Measurements from ENCODE around the gene PARD6G. TPM values are rescaled to one million over a fixed set of nuclear protein-coding genes. Genes with fewer than 3 reads are reported as not detected.

The PARD6G gene
- total and polyA plus RNA-seq, 2 experiments from 2014 or later = 6.9 to 18.5 TPM

GRCh38 chr18:80225685-80226084 is 21.6 kb downstream of the PARD6G start:
- H3K36me3 Mint-ChIP-seq (ENCODE audit: low read depth) = no peaks in the 10 kb centered on the region
- H3K4me3 ChIP-seq = no peak overlapping the region
- no peaks in the 10 kb centered on the region for H3K27me3 ChIP-seq (ENCODE audit: insufficient read depth)
- peaks cover 4% of the 10 kb centered on the region; the same call in 1 of the 2 replicates for H3K79me2 ChIP-seq (replicated peaks; ENCODE audit: insufficient read depth)
- H3K9me3 Mint-ChIP-seq = no peaks in the 10 kb centered on the region; the same call in 2 of the 3 replicates
- DNase-seq (ENCODE audit: low spot score) (no peak), ATAC-seq (no peak)
- H3K36me3 ChIP-seq (ENCODE audit: insufficient read depth) = no peaks in the 10 kb centered on the region
- no peak overlapping the region for H3K27ac Mint-ChIP-seq
- H3K27me3 Mint-ChIP-seq (ENCODE audit: insufficient read depth, low read depth, poor library complexity) = peaks cover 2% of the 10 kb centered on the region
- H3F3A ChIP-seq (replicated peaks; ENCODE audit: low read depth) = no peaks in the 10 kb centered on the region
- TF ChIP-seq NANOG (IDR thresholded peaks at IDR 0.05; ENCODE audit: borderline replicate concordance) (no peak), ETS1 (IDR thresholded peaks at IDR 0.05) (no peak), CTCF (conservative IDR thresholded peaks at IDR 0.05; ENCODE audit: low read depth in 2 of 2) (no peak), JUNB (IDR thresholded peaks at IDR 0.05; ENCODE audit: unreplicated experiment) (no peak), STAT1 (IDR thresholded peaks at IDR 0.05; ENCODE audit: unreplicated experiment) (no peak)
- TF ChIP-seq, protein P1, sequence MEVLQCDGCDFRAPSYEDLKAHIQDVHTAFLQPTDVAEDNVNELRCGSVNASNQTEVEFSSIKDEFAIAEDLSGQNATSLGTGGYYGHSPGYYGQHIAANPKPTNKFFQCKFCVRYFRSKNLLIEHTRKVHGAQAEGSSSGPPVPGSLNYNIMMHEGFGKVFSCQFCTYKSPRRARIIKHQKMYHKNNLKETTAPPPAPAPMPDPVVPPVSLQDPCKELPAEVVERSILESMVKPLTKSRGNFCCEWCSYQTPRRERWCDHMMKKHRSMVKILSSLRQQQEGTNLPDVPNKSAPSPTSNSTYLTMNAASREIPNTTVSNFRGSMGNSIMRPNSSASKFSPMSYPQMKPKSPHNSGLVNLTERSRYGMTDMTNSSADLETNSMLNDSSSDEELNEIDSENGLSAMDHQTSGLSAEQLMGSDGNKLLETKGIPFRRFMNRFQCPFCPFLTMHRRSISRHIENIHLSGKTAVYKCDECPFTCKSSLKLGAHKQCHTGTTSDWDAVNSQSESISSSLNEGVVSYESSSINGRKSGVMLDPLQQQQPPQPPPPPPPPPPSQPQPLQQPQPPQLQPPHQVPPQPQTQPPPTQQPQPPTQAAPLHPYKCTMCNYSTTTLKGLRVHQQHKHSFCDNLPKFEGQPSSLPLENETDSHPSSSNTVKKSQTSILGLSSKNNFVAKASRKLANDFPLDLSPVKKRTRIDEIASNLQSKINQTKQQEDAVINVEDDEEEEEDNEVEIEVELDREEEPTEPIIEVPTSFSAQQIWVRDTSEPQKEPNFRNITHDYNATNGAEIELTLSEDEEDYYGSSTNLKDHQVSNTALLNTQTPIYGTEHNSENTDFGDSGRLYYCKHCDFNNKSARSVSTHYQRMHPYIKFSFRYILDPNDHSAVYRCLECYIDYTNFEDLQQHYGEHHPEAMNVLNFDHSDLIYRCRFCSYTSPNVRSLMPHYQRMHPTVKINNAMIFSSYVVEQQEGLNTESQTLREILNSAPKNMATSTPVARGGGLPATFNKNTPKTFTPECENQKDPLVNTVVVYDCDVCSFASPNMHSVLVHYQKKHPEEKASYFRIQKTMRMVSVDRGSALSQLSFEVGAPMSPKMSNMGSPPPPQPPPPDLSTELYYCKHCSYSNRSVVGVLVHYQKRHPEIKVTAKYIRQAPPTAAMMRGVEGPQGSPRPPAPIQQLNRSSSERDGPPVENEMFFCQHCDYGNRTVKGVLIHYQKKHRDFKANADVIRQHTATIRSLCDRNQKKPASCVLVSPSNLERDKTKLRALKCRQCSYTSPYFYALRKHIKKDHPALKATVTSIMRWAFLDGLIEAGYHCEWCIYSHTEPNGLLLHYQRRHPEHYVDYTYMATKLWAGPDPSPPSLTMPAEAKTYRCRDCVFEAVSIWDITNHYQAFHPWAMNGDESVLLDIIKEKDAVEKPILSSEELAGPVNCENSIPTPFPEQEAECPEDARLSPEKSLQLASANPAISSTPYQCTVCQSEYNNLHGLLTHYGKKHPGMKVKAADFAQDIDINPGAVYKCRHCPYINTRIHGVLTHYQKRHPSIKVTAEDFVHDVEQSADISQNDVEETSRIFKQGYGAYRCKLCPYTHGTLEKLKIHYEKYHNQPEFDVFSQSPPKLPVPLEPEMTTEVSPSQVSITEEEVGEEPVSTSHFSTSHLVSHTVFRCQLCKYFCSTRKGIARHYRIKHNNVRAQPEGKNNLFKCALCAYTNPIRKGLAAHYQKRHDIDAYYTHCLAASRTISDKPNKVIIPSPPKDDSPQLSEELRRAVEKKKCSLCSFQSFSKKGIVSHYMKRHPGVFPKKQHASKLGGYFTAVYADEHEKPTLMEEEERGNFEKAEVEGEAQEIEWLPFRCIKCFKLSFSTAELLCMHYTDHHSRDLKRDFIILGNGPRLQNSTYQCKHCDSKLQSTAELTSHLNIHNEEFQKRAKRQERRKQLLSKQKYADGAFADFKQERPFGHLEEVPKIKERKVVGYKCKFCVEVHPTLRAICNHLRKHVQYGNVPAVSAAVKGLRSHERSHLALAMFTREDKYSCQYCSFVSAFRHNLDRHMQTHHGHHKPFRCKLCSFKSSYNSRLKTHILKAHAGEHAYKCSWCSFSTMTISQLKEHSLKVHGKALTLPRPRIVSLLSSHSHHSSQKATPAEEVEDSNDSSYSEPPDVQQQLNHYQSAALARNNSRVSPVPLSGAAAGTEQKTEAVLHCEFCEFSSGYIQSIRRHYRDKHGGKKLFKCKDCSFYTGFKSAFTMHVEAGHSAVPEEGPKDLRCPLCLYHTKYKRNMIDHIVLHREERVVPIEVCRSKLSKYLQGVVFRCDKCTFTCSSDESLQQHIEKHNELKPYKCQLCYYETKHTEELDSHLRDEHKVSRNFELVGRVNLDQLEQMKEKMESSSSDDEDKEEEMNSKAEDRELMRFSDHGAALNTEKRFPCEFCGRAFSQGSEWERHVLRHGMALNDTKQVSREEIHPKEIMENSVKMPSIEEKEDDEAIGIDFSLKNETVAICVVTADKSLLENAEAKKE (CRISPR knock-in tag; IDR thresholded peaks at IDR 0.05) = no peak
- H3K4me2 ChIP-seq = no peak overlapping the region
- H3K27ac ChIP-seq (ENCODE audit: low read depth) = no peak overlapping the region
- H3K4me3 Mint-ChIP-seq = no peak overlapping the region
- H3K4me1 ChIP-seq (ENCODE audit: insufficient read depth) = peaks cover 9% of the 10 kb centered on the region
- H2AFZ ChIP-seq = no peak overlapping the region
- H3K9me2 ChIP-seq (ENCODE audit: insufficient read depth) = no peaks in the 10 kb centered on the region
- H4K20me1 ChIP-seq (replicated peaks; ENCODE audit: insufficient read depth) = peaks cover 10% of the 10 kb centered on the region; the same call in 1 of the 2 replicates
- H3K4me1 Mint-ChIP-seq = peaks cover 14% of the 10 kb centered on the region
